Hematopoietic multipotent progenitor cell treated with erythropoietin and hydrocortisone succinate and interleukin-3 and kit ligand, for 4 days (in vitro differentiated cells): ENCODE data around the gene GRAP2.

ENCODE experiments used
- DNase-seq: peaks from one replicate; pipeline ENCODE4 v3.0.0-alpha.2; 2015

The GRAP2 gene

DNA sequence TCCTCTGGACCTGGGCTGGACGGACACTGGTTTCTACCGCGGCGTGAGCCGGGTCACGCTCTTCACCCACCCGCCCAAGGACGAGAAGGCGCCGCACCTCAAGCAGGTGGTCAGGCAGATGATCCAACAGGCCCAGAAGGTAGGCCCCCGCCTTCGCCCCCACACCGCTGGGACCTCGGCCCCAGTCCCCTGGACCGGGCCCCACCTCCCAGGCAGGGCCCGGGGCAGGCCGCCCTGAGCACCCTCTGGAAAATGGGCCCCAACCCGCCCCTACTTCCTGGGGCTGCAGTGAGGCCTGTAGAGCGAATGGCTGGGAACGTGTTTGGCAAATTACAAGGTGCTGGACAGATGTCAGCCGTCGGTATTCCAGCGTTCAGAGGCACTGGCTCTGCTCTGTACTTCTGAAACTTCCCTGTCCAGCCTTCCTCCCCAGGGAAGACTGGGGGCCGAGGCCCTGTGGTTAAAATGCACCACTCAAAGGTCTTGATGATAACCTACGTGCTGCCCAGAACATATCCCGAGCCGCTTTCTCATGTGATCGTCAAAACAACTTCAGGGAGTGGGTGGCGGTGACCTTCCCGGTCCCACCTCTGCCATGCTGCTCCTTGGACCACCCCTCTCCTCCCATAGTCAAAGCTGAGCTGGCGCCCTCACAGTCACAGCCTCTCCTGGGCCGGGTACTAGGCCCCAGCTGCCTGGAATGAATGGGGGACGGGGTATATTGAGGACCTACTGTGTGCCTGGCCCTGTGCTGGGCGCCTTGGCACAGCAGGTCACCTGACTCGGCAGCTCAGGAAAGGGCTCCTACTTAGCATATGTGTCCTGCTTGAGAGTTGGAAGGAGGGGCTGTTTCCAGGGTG, 94.7 kb downstream of the GRAP2 start:
- DNase-seq, result no peak

DNA sequence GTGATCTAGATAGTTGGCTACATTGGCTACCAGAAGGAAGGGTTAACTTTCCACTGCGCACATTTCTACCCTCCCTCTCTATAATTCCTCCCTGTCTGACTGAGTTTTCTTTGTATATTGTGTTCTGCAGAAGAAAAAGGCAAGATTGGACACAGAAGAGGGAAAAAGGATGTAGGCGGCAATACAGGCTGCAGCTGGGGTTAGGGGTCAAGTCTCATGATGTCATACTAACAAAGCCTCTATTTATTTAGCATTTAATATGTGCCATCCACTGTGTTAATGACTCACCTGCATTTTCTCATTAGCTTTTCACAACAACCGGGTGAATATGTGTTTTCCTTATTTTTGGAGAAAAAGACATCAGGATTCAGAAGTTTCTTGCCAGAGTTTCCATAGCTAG, 95.8 kb downstream of the GRAP2 start:
- DNase-seq, result no peak

DNA sequence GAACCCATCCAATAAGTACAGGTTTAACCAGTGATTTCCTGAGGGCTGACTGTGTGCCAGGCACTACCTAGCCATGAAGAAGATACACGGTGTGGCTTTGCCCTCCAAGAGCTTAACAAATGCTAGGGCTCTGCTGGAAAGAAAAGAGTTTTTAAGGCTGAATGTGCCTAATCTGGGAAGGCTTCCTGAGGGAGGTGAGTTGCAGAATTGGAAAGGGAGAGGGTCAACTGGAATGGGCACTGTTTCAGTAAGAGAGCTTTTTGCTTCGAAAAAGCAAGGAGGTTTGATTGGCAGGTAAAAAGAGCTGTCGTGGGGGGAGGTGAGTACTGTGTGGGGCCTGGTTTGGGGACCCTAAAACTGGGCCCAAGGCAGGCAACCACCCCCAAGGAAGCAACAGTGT, 96.5 kb downstream of the GRAP2 start:
- DNase-seq, result no peak

DNA sequence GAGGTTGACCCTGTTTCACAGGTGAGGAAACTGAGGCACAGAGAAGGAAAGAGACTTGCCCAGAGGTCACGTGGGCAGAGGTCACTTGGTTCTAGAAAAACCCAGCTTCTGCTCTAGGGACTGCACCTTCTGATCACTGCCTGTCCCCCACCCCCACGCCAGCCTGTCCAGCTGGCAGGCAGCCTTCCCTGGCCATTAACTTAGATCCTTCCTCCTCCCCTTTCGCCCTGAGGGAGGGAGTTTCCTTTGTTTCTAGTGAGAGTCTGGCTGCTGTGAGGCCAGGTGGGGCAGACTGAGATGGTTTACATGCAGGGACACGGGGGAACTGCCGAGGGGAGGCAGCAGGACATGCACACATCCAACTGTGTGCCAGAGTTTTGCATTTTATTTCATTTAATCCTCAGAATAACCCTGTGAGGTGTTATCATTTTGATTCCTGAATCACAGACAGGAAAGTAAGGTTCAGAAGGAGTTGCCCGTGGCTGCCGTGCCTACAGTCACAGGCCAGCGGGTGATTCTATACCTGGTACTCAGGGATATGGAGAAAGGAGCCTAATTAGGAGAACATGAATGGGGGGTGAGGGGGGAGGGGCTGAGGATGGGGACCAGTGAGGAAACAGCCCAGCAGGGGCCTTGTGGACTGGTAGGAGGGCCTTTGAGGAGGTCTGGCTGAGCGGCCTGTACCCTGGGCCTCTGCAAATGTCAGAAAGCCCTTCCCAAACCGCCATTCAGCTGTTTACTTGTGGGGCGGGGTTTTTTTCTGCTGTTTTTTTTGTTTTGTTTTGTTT, 97.2 kb downstream of the GRAP2 start:
- no peak for DNase-seq

DNA sequence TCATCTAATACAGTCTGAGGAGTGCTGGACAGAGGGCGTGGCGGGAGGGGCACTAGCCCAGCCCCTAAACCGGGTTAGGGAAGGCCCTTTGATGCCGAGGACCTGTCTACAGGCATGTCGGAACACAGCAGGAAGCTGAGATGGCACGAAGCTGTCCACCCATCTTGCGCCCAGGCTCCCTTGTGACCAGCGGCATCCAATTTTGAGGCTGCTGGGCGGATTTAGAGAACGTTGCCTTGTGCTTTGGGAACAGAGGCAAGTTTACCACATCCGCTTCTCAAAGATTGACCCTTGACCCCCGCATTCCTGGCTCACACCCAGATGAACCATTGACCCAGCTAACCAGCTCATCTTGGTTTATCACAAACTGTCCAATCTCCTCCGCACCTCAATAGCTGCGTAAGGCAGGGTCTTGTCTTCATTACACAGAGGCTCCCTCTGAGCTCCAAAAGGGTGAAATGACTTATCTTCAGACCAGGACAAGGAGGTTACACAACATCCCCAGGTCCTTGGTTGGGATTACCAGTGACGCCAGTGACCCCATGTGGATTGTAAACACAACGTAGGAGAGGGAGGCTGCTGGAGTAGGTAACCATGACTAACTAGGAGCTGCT, 98.4 kb downstream of the GRAP2 start:
- peak; percentile 74 for DNase-seq

DNA sequence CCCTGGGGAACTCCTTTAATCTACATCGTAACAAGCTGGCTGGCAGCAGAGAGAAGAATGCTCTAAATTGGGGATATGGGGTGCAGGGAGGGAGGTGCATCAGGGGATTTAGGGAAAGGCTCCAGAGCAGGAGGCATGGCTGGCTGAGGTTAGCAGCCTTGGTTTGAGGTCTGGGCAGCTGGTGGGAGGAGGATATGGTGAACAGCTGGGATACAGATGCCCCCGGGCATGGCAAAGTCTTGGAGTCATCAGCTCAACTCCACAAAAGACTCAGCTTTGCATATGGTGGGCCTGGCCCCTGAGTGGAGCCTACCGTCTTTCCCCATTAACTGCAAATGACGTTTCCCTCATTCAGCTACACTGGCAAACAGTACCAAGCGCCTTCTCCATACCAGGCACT, 99.3 kb downstream of the GRAP2 start:
- no peak for DNase-seq

DNA sequence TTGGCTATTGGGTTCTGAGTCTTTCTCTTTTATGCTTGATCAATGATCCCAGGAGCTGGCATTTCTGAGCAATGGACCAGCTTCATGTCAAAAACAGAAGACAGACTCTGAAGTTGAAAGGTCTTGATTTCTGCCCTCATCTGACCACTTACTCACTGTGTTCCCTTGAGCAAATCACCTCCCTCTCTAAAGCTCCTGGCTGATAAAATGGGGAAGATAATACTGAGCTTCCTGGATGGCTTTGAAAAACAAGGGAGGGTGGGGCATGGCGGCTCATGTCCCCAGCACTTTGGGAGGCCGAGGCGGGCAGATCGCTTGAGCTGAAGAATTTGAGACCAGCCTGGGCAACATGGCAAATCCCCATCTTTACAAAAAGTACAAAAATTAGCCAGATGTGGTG, 100.2 kb downstream of the GRAP2 start:
- no peak for DNase-seq

DNA sequence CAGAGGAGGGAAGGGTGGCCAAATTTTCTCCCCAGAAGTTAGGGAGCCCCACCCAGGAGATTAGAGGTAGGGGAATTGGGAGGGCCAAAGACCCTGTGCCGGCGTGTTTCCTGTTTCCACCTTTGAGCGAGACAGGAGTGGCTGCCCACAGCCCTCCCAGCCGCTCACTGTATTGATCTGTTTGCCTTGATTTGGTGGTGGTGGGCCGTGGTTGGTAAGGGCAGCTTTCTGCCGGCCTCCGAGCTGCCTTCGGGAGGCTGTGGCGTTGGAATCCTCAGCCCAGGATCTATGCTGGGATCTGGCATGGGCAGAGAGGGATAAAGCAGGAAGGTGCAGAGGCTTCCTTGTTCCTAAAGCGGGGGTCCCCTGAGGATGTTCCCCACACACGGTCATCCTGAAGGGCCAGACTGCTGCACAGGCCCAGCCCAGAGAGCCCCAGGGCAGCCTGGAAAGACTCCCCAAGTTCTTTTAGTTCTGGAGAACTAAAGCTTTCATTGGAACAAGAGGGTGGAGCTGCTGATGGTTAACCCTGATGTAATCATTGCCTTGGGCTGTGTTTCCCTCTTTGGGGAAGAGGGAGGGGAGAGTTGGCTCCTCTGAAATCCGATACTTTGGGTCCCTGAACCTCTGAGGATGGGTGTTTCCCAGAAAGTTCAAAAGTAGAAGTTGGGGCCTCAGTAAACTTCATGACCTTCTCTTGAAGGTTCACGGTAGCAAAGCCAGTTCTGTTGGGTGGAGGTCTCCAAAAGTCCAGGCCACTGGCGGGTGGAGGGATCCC, 101.1 kb downstream of the GRAP2 start:
- no peak for DNase-seq

DNA sequence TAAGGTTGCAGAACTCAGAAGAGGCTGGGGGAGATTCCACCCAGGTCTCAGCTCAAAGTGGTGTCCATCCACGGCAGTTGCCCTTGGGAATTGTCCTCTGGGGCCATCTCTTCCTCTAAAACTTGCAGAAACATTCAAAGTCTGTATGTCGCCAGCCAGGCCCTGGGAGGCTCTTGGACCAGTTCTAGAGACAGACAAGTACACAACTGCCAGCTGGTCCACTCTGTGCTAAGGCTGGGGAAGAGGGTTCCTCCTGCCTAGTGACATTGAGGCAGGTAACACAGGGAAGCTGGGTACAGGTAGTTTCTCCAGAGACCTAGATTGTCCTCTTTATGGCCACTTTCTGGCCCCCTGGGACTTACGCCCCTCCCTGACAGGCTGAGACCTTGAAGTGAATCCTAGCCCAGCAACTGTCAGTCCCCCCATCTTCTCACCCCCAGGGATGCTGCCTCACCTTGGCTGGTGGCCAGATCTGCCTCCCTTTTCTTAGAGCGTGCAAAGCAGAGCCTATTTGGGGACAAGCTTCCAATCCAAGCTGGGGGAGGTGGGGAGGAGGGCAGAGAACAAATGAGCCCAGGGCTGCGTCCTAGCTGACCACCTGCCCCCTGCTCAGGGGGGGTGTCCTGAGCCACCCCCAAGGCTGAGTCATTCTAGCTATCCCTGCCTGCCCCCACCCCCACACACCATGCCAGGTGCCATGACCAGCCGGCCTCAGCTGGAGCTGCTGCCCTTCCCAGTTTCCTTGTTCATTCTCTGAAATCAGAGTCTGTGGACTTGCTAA, 102.2 kb downstream of the GRAP2 start:
- no peak for DNase-seq

DNA sequence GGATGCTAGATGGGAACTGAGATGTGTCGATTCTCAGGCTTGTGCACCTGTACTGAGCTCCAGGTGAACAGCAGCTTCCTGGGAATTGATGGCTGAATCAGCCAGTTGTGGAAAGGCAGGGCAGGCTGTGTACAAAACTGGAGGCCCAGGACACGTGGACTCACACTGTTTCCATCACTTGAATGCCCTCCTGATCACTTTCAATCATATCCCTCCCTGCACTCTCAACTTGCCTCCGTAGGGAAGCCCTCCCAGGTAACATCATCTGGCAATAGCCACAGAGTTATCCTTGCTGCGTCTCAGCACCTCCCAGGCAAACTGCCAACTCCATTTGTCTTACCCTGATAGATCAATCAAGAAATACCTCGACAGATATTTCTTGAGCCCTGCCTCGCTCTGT, 104.0 kb downstream of the GRAP2 start:
- DNase-seq, result no peak

DNA sequence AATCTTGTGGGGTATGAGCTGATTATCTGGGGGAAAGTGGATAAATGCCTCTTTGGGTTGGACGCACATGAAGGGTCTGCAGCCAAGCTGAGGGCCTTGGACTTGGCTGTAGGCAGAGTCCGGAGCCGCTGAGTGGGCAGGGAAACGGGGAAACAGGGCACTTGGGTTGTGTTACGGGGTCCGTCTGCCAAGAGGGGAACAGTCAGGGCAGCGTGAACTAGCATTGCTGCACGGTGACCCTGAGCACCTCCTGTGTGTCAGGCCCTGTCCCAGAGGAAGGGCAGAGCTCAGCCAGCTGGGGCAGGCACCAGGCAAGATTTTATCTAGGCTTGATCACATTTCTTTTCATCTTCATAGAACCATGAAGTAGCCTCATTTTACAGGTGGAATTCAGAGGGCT, 105.8 kb downstream of the GRAP2 start:
- DNase-seq, result no peak

DNA sequence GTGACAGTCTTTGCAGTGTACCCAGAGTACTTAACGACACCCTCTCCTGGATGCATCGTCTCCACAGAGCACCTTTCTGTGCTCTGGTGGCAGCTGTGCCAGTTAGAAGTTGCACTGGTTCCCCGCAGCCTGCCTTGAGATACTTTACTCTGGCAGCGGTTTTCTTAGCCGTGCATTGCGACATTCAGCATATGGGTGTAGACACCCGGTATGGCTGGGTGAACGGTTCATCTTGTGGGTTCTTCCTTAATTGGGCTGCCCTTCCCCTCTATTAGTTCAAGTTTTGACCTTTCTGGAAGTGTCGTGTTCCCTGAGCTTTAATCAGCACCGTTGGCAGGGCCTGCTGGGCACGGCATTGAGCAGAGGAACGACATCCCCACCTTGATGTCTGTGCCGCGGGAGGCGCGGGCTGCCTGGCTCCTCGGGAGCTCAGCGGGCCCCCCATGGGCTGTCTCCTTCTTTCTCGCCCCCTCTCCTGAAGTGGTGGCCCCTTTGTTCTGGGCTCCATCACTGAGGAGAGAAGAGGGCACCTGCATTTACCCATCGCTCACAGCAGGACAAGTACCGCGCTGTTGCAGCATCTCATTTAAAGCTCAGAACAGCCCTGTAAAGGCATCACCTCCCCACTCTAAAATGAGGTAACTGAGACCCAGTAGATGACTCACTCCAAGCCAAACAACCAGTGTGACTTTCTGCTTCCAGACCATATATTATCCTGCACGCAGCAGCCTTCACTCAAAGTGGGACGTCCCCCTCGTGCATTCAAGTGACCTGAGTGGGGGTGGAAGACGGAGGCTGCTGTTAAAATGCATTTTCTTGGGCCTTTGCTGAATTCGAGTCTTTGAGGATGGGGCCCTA, 107.2 kb downstream of the GRAP2 start:
- DNase-seq, result peak; percentile 82

DNA sequence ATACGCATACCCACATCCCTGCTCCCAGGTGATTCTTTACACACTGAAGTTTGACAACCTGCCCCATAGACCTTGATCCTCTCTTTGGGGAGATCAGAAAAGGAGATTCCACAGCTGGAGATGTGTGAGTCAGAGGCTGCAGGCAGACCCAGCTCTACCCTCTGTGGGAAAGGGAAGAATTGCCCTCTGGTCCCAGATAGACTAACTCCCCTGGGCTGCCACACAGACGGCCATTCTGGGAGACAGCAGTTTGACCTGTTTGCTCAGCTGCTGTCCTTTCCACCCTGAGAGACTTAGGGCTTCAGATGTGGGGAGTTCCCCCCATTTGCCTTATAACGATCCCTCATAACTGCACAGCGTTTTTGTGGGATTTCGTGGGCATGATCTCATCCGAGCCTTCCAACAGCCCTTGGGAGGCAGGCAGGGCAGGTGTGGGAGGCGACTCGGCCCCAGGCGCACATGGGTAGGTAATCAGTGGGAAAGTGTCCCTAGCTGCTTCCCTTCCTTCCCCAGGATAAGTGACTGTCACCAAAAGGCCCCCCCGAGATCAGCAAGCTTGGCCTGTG, 107.9 kb downstream of the GRAP2 start:
- no peak for DNase-seq

DNA sequence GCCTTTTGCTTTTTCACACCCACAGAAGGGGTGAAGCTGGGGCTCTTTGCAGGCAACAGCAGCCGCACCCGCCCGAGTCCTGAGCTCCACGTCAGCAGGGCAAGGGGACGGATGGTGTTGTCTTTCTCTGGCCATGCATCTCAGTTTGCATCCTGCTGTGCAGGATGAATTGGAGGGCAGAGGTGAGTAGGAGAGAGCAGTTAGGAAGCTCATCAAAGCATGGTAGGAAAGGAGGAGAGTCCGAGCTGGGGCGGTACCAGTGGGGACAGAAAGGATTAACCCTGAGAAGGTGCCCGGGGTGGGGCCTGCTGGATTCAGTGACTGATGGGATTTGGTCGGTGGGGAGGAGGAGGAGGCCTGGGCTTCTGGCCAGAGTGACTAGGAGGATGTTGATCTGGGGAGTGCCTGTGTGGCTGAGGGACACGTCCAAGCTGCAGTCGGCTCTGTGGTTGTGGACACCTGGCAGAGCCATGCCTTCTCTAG, 108.4 kb downstream of the GRAP2 start:
- DNase-seq, result peak; percentile 33

DNA sequence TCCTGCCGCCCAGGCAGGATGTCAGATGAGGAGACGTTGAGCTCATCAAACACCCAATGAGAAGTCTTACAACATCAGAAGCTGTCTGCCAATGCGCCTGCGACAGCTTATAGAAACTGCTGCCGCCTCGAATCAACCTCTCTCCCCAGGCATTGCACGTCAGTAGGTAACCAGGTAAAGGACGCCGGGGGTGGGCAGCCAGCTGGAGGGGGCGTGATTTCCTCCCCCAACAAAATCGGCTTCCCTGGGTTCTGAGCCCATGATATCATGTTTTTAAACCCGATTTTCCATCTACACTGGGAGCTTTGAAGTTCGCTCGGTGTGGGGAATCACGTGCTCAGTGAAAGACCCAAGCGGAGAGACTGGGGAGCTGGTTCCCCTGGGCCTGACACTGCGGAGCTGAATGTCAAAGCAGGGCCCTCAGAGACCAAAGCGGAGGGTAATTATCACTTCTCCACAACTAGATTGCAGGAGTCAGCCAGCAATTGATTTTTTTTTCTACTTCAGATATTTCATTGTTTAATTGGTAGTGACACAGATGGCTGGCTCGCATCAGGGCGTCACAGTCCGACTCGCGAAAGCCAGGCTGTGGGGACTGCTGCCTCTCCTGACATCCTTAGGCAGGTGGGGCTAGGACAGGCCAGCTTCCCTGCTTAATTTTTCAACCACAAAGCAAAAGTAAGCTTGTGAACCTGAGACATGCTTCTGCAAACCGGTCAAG, 109.2 kb downstream of the GRAP2 start:
- no peak for DNase-seq

DNA sequence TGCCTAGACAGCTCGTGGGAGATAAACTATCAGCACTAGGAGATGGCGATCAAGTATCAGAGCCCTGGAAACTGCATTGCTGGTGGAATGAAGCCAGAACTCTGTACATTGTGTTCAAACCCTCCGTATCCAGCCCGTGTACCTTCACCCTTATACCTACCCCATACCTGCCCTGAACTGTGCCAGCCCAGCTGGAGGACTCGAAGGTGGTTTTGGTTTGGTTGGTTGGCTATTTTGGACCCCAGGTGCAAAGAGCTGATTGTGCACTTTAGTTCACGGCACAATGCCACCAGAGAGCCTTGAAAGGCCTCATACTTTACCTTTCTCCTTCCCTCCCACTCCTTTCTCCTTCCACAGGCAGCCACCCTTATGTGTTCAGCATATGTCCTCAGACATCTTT, 109.9 kb downstream of the GRAP2 start:
- no peak for DNase-seq

DNA sequence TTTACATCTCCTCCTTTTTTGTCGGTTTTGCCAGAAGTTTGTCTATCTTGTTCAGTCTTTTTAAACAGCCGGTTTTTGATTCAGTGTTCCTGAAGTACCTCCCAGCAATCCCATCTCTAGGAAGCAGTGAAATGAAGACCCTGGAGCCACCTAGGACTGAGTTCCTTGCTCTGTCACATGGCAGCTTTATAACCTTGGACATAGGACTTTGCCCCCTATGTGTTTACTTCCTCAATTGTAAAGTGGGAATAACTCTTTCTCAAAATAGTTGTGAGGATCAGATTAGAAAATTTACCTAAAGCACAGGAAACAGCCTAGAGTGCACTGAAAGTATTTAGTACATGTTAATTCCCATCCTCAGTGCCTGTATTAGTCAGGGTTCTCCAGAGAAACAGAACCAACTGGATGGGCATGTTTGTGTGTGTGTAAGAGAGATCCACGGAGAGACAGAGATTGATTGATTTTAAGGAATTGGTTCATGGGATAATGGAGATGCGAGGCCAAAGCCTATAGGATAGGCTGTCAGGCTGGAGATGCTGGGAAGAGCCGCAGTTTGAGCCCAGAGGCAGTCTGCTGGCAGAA, 113.9 kb downstream of the GRAP2 start:
- no peak for DNase-seq

DNA sequence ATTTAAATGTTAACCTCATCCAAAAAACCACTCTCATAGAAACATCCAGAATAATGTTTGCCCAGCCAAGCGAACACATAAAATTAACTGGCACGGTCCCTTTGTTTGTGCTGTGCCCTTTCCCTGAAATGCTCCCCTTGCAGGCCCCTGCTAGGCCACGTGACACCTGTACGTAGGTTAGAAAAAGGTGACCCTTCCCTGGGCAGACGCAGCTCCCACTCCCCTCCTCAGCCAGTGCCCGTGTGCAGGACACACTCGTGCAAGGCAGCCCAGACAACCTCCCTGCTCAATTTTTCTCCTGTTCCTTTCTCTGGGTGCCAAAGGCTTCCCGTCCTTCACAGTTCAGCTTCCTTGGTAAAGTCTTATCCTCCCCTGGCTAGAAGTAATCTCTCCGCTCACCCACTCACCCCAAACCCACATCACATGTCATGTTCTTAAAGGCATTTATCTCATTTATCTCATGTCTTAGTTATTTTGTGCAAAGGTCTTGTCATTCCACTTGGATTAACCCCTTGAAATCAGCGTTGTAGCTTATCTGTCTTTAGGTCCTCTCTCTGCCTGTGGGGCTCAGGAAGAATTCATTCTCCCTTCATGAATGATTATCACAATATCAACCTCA, 114.6 kb downstream of the GRAP2 start:
- peak; percentile 59 for DNase-seq

DNA sequence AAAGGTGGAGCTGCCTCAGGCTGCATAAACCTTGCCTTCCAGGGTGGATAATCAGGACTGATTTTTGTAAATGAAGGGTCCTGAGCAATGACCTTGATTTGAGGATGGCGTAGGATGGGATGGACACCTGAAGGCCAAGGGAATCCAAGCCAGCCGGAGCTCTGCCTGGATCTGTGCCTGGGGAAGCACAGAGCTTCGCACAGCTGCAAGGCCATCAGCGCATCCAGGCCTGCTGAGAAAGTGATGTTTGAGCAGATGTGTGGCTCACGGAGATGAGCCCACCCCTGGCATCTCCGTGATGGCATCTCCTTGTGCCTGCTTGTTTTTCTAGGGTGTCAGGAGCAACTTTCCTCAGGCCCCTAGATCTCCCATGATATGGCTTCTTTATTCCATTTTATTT, 117.2 kb downstream of the GRAP2 start:
- no peak for DNase-seq
